Mucosa of descending colon (tissue), 3 donors: ENCODE data around the gene TMEM121. TPM values are rescaled to one million over a fixed set of nuclear protein-coding genes. Genes with fewer than 3 reads are reported as not detected.

ENCODE experiments used
- ATAC-seq: fragments of 200-7000 bp; cut with Tn5 transposase; one replicate; pipeline ENCODE4 v1.9.1; 2020; ENCODE audit warnings: mild to moderate bottlenecking, moderate library complexity
- DNase-seq, 3 donors: peaks; one replicate each; pipeline ENCODE4 v3.0.0-alpha.2; 2020
- H3K36me3 ChIP-seq: fragments of 200-600 bp; one replicate; pipeline ENCODE4 v1.8.0; 2021; ENCODE audit warnings: low read depth, mild to moderate bottlenecking
- H3K4me1 ChIP-seq: fragments of 200-600 bp; one replicate; pipeline ENCODE4 v1.8.0; 2021; ENCODE audit warnings: low read depth, mild to moderate bottlenecking
- H3K4me3 ChIP-seq: fragments of 200-600 bp; one replicate; pipeline ENCODE4 v1.8.0; 2021; ENCODE audit warnings: mild to moderate bottlenecking
- H3K9me3 ChIP-seq: fragments of 200-600 bp; one replicate; pipeline ENCODE4 v1.8.0; 2021; ENCODE audit warnings: mild to moderate bottlenecking
- intact Hi-C, 2 donors: fragments of 100-400 bp; cut with DNase I in 1 of 2; cut with micrococcal nuclease in 1 of 2; formaldehyde crosslinking; loops; one replicate each; pipeline versions ENCODE4 v1.11.0 to v1.11.1; 2022; cut with DNase I, micrococcal nuclease
- total RNA-seq, 3 donors: library from RNA; stranded (reverse); fragmentation: NEBNext Ultra II Directional in 2 of 3; extraction: Animal tissue kit (Norgen Biotek cat#: 25700) in 2 of 3; gene quantifications; one replicate each; pipeline versions ENCODE4 v1.2.1 to v1.2.4, GENCODE V29; 2021 to 2023
- TF ChIP-seq, protein P1 (sequence below): fragments of 200-600 bp; IDR thresholded peaks from one replicate; pipeline ENCODE4 v1.8.0; 2022; ENCODE audit warnings: antibody characterized with exemption, mild to moderate bottlenecking
- donor health status: DM: no; HTN: no; CAD: no; lungs with moderate emphysema.
- donor health status: DM: no; HTN: no; CAD: no.
- donor health status: DM: no; HTN: yes; CAD: no.

The TMEM121 gene
- total RNA-seq, 3 donors from 2014 or later = 0.38 to 4.0 (median 1.0) TPM

GRCh38 chr14:105493921-105494605, 32.3 kb upstream of the TMEM121 start:
- ATAC-seq = no peak
- intact Hi-C loops = no loop called here
- TF ChIP-seq, protein P1, sequence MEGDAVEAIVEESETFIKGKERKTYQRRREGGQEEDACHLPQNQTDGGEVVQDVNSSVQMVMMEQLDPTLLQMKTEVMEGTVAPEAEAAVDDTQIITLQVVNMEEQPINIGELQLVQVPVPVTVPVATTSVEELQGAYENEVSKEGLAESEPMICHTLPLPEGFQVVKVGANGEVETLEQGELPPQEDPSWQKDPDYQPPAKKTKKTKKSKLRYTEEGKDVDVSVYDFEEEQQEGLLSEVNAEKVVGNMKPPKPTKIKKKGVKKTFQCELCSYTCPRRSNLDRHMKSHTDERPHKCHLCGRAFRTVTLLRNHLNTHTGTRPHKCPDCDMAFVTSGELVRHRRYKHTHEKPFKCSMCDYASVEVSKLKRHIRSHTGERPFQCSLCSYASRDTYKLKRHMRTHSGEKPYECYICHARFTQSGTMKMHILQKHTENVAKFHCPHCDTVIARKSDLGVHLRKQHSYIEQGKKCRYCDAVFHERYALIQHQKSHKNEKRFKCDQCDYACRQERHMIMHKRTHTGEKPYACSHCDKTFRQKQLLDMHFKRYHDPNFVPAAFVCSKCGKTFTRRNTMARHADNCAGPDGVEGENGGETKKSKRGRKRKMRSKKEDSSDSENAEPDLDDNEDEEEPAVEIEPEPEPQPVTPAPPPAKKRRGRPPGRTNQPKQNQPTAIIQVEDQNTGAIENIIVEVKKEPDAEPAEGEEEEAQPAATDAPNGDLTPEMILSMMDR = no peak
- Histone ChIP-seq H3K9me3 (no peaks in the 10 kb centered on the region), H3K4me3 (no peak overlapping the region), H3K36me3 (peaks cover 6% of the 10 kb centered on the region), H3K4me1 (peaks cover 7% of the 10 kb centered on the region)
- DNase-seq = peak in 2 of 3 donors; percentile 27 to 53

GRCh38 chr14:105494606-105494929, 31.8 kb upstream of the TMEM121 start:
- ATAC-seq (no peak), DNase-seq (no peak)
- intact Hi-C loops = no loop called here
- TF ChIP-seq, protein P1 = no peak
- peaks cover 6% of the 10 kb centered on the region for H3K36me3 ChIP-seq
- H3K4me3 ChIP-seq = no peak overlapping the region
- no peaks in the 10 kb centered on the region for H3K9me3 ChIP-seq
- peaks cover 2% of the 10 kb centered on the region for H3K4me1 ChIP-seq

DNA sequence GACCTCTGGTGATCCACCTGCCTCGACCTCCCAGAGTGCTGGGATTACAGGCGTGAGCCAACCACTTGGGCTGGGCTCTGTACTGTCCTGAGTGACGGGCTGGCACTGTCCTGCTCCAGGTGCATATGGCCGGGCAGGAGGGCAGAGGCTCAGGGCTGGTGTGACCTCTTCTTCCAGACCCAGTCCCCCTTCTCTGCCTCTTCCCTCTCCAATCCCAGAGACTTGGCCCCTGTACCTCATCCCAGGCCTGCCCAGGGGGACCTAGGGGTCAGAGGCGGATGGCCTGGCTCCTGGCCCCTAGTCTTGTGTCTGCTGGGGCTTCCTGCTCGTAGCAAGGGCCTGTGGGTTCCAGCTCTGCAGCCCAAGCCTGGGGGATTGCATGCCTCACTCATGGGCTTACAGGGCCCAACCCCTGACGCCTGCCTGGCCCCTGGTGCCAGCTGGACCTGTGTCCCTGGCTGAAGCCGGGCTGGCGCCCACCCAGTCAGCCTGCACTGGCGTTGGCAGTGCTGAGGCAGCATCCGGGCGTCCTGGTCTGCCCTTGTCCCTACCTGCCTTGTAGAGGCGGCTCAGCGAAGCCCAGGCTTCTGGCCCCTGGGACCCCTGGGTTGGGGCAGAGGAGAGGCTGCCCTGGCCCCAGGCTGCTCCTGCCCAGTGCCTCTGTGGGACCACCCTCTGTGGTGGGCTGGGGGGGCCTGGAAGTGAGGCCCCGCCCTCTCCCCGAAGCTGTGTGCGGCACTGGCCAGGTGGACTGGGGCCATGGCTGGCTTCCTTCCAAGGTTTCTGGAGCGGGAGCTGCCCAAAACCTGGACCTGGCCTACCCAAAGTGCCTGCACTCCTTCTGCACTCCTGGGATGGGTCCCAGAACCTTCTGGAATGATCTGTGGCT, 31.0 kb upstream of the TMEM121 start:
- Histone ChIP-seq H3K4me1 (no peaks in the 10 kb centered on the region), H3K9me3 (no peaks in the 10 kb centered on the region), H3K4me3 (no peak overlapping the region), H3K36me3 (peaks cover 6% of the 10 kb centered on the region)
- intact Hi-C loops = no loop called here
- ATAC-seq = no peak
- DNase-seq = peak in 2 of 3 donors; percentile 24 to 55
- TF ChIP-seq, protein P1 = no peak

DNA sequence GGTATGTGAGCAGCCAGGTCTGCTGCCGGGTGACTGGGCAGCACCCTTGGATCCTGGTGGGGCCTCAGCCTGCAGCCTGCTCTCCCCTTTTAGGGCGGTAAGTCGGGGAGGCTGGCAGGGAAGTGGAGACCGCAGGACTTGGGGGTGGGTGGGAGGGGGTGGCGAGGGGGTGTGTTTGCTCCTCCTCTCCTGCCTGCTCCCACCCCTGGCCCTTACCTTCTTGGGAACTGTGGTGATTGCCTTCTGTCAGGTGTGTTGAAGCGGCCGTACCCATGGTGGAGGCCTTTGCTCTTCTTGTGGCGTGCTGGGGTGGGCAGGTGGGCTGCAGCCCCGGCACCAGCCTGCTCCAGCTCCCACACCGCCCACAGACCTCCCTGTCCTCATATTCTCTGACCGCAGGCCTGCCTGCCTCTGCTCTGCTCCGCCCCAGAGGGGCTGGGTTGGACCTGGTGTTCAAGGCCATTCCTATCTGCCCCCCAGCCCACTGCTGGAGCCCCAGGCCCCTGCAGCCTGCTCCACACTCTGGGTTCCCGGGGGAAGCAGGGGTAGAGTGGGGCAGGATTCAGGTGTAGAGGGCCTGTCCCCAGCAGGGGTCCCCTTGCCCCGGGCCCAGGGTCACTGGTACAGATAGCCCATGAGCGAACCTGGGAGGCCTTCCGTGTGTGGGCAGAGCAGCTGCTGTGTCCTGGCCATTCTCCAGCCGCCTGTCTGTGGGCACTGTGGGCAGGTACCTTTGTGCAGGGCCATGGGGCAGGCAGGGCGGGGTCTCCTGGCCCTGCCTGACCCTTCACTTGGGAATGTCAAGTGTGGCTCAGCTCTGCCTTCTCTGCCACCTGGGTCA, 30.2 kb upstream of the TMEM121 start:
- ATAC-seq = no peak
- no peaks in the 10 kb centered on the region for H3K36me3 ChIP-seq

More for the DNA sequence above, 30.2 kb upstream of the TMEM121 start:
- no peak overlapping the region for H3K4me3 ChIP-seq
- no peaks in the 10 kb centered on the region for H3K9me3 ChIP-seq
- intact Hi-C loops = no loop called here
- TF ChIP-seq, protein P1 = no peak
- no peaks in the 10 kb centered on the region for H3K4me1 ChIP-seq
- DNase-seq = peak in 1 of 3 donors; percentile 40
